HG02943 (cell line): ENCODE measurements around the gene DIO3.

Source experiments
- ATAC-seq: cut with Tn5 transposase; IDR thresholded peaks from one replicate; pipeline ENCODE4 v1.9.1; 2021; ENCODE audit warnings: mild to moderate bottlenecking, low read depth, moderate library complexity; ENCODE audit not compliant: unreplicated experiment

The DIO3 gene

DNA sequence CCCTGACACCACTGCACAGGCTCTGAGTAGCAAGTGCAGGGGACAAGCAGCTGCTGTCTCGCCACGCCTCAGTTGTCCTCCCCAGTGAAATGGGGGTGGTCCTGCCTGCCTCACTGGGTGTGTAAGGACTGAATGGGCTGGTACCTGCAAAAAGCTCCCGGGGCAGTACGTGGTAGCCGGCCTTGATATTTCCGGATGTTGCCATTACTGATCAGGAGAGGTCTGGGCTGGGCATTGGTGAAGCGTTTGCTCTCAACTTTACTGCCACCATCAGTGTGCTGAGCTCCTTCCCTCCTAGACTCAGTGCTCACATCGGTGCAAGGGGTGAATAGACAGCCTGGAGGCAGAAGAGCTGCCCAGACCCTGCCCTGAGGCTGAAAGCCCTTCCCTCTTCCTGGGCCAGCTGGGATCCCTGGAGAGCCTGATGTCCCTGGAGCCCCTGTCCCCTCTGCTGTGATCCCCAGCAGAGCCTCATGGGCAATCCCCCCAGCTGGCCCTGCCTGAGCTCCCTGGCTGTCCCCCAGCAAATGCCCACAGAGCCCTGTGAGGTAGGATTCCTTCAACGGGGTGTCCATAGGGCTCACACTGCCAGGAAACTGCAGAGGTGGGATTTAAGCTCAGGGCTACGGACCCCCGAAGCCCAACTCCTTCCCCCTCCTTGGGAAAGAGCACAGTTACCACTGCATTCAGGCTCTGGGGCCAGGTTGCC is 18.2 kb downstream of the DIO3 start:
- no peak for ATAC-seq

DNA sequence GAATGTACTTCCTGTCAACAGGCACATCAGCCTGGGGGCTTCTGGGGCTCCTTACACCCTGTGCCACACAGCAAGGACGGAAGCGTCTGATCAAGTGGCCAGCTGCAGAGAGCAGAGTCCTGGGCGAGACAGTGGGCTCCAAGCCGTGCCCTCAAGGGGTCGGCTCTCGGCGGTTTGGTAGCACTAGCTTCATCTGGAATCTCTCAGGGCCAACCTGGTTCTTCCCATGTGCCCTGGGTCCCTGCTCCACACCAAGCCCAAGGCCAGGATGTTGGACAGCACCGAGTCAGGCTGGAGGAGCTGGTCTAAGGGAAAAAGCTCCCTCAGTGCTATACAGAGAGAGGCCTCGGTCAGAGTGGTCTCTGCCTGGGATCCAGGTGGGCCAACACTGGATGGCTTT is 20.5 kb downstream of the DIO3 start:
- ATAC-seq, result no peak

DNA sequence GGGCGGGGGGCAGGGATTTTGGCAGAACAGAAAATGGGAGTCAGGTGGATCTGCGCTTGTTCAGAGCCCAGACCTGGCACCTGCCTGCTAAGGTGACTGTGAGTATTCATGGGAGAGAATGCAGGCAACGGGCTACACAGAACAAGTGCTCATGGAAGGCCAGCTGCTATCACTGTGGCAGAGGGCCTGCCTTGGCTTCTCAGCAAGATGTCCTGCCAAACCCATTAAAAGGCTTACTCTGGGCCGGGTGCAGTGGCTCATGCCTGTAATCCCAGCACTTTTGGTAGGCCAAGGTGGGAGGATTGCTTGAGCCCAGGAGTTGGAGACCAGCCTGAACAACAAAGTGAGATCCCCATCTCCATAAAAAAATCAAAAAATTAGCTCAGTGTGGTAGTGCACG is 21.0 kb downstream of the DIO3 start:
- ATAC-seq, result no peak

DNA sequence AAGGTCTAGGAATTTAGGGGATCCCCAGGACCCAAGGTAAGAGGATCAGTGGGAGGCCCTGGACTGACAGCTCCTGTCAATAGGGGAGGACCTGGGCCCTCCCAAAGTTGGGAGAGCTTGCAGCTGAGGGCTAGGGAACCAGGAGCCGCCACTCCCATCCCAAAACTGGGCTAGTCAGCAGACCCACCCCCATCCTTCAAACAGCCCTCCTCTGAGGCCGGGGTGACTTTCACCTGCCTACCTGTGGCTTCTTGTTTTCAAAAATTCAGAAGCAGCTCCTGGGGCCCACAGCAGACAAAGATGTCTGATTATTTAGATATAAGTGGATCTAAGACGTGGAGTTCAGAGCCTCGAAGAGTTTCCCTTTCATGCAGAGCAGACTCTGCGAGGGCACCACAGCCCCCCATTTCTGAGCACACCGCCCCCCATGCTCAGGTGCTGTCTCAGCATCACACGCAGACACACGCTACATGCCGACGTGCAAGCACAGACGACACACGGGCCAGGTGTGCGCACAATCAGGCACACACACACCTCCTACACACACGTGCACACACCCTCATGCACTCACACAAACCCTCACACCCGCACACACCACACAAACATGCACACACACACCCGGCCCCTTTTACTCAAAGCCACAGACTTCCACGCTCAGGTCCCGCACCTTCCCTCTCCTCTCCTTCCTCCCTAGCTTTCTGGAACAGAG is 21.9 kb downstream of the DIO3 start:
- ATAC-seq, result no peak

DNA sequence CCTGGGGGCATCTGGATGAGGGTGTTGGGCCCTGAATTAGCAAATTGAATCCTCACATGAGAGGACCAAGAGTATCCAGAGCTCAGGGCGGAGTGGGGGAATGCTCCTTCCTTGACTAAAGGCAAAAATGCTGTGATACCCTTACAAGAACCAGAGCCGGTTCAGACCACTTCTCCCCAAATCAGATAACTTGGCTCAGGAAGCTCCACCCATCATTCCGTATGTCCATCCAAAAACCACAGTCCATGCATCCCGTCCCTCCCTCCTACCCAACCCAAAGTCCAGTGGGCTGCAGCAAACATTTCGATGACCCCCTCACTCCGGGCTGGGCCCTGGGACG is 22.4 kb downstream of the DIO3 start:
- no peak for ATAC-seq

DNA sequence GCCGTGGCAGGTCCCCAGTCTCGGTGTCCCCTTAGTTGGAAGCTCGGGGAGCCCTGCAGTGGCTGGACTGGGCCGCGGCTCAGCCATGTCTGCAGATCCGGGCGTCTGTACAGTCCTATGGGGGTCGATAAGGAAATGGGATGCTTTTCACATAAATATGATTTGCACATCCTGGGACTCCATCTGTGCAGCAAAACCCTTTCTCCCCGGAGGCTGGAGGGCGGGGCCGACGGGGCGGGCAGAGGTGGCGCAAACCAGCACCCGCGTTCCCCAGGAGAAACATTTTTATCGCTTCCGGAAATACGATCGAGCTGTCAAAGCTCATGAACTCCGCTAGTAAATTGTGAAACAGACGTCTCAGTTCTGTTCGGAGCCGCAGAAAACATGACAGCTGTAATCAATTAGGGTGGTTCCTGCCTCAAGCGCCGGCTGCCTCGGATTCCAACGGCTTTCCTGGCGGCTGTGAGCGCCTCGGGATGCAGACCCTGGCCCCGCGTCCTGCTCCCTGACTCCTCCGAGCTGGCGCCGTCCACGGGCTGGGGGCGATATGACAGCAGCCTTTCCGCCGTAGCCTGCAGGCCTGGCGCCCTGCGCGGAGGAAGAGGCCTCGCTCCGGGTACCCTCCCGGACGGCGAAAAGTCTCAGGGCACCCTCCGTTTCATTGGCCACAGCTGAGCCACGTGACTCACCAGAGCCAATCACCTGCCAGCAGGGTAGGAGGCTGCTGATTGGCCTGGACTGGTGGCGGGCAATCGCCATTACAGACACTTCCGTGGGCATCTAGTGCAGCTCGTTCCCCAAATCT is 23.0 kb downstream of the DIO3 start:
- ATAC-seq, result no peak

DNA sequence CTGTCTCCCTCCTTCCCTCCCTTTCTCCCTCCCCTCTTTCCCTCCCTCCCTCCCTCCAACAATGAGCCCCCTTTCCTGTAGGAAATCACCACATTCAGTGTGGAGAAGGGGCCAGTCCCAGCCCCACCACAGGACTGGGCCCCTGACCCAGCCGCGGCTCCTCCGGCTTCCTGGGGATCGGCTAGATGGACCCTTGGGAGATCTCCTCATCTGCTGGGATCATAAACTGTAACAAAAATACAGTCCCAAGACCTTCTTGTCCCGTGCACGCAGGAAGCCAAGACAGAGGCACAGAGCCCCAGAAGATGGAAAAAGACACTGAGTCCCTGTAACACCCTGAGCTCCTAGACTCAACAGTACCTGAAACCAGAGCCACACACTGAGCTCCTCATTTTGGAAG is 23.9 kb downstream of the DIO3 start:
- no peak for ATAC-seq

DNA sequence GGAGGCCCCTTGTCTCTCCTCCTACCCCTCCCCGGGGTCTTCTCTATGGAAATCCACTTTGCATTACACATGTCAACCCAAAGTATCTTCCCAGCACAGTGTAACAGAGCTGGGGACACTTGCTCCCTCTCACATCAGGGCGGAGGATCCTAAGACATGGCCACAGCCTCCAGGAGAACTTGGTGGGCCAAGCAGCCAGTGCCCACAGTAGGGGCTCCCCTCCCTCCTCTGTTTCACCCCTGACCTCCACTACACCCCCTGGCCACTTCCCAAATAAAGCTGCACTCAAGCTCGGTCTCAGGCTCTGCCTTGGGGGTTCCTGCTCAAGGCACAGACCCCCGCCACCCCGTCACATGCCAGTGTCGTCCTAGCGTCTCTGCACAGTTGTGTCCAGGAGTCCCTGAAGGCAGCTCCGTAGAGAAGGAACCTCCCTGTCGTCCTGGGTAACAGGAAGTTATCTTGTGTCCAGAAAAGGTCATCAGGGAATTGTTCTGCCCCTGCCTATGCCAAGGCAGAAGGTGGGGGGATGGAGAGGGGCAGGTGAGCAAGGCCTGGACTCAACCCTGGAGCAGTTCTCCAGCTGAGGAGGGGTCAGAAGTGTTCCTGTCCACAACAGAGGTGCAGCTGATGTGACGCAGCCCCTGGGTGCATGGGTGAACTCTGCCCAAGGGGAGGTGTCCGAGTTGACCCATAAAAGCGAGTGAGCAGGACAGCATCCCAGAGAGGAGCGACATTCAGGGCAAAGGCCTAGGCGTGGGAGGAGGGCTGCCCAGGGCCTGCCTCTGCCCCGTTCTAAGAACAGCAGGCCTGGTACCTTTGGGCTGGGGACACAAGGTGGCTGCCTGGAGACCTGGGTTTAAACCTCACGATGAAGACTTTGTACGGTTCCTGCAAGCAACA is 25.5 kb downstream of the DIO3 start:
- ATAC-seq, result no peak

DNA sequence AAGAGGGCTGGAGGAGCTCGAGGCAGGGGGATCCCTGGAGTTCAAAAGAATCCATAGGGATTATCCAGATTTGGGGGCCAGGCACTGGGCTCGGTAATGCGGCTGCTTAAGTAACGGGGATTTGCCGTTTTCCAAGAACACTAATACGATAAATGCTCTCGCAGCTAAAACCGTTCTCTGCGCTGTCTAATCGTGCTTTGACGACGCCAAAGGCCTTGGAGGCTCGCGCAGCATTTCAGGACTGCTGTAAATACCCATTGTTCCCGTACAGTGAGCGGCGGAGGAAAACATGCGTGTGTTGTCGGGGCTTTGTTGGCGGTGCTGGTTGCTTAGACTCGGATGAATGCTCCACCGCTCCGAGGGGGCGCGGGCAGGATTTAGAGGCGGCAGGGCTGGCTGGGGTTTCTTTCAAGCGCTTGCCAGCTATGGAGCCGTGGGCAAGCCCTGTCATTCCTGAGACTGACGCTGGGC is 26.2 kb downstream of the DIO3 start:
- ATAC-seq, result no peak

DNA sequence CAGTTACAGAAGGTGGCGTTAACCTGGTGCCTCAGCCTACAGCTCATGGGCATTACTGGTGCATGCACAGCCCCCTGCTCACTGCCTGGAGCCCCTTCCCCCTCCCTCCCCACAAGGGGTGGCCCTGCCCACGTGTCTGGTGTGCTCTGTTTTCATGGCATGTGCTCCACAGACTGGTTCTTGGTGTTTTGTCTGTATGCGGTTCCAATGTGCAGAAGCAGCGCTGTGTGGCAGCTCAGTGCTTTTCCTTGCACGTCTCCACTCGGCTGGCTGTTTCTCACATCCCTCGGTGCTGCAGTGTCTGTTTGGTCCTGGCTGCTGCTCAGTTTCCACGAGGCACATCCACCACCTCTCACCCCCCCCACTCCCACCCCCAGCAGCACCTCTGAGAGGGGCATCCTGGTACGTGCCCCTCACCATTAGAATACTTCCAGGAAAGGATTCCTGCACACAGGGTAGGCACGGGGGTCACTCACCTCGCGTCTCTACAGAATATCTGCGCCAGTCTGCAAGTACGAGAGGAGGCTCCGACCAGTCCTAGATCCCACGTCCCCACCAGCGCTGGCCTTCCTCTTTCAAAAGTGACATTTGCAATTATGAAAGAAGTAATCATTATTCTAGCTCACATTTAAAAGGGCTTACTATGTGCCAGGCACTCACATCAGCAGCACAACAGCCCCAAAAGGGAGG is 27.1 kb downstream of the DIO3 start:
- ATAC-seq, result no peak

DNA sequence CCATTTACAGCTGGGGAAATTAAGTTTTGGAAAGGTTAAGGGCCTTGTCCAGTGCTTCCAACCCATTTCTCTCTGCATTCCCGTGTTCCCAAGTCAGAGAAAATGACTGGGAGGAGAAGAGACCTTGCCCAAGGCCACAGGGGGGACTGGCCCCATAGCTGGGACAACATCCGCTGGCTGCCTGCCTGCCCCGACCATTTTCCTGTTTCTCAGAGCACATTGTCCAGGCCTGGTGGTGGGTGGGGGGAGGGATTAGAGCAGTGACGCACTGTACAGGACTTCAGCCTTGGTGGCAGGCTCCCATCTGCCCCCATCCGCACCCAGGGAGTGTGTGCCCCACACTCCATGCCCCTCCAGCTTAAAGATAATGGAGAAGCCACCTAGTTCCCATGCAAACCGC is 27.7 kb downstream of the DIO3 start:
- no peak for ATAC-seq

DNA sequence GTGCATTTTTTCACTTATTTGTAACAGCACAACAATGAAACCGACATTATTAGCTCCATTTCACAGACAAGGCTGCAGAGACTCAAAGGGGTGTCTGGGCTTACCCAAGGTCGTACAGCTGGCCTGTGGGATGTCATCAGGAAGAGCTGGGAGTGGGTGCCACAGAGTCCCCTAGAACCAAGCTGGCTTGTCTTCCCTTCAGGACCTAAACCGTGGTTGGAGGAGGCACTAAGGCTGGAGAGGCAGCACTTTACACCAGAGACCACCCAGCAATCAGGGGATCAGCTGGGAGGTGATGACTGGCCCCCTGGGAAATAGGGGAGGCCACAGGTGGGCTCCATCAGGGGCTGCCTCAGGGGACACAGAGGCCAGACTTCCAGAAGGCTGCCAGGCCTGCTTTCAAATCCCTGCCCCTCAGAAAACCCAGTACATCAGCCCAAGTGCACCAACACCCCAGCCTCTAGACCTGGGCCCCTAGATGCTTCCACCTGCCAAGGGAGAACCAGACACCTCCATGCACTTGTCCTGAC is 28.3 kb downstream of the DIO3 start:
- ATAC-seq, result no peak

DNA sequence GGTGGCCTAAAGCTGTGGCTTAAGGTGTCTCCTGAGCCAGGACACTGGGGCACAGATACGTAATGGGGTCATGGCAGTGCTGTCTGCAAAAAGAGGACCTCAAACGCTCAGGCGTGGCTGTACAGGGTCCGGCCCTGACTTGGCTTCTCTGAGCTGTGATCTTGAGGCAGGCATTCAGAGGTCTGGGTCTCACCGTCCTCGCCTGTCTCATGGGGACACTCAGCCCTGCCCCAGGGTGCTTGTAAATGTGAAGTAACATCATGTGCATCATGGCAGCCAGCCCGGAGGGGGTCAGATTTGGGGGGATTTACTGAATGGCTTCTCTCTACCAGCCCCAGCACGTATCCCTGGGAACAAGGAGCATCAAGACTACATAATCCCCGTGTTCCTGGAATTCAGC is 28.8 kb downstream of the DIO3 start:
- ATAC-seq, result no peak

DNA sequence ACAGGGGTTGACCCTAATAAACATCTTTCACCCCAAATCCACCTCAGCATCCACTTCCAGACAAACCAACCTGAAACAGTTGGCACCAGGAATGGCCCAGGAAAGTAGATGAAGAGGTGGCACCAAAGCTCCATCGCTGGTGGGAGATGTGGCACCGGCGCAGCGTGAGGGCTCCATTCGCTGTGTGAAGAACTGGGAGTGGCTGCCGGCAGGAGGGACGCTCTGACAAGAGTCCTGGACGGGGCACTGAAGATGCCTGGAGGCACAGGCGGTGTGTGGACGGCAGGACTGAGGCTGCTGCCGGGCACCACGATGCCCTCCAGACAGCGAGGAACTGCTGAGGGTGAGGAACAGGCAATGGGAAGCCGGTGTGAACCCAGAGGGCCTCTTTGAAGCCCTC is 29.3 kb downstream of the DIO3 start:
- no peak for ATAC-seq

DNA sequence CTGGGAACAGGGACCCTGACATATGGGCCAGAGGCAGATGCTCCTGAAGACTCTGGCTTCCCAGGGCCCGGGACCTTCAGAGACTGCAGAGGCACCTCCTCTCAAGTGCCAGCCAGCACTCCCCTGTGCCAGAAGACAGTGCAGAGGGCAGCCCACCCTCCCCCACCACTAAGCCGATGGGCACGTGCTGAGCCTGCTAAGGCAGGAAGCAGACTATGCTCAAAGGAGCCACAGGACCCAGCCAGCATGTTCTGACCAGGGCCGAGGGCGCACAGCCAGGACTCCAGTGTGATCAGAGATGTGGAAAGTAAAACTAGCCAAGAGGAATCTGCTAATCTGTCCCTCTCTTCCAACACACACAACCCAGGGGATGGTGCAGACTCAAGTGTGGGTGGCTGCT is 29.8 kb downstream of the DIO3 start:
- no peak for ATAC-seq

DNA sequence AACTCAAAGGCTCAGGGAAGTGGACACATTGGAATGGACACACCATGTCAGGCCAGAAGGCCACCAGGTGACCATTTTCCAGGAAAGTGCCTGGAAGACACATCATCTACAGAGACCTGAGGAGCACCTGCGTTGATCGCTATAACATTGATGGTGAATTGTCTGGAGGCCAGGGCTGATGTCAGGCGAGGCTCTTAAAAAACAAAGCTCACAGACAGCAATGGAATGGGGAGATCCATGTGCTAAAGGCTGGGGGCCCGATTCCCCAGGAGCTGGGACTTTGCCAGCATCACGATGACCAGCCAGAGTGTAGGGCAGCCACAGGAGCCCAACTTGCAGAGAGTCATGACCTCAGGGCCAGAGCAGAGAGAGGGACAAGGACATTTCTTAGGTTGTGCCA is 30.3 kb downstream of the DIO3 start:
- no peak for ATAC-seq

DNA sequence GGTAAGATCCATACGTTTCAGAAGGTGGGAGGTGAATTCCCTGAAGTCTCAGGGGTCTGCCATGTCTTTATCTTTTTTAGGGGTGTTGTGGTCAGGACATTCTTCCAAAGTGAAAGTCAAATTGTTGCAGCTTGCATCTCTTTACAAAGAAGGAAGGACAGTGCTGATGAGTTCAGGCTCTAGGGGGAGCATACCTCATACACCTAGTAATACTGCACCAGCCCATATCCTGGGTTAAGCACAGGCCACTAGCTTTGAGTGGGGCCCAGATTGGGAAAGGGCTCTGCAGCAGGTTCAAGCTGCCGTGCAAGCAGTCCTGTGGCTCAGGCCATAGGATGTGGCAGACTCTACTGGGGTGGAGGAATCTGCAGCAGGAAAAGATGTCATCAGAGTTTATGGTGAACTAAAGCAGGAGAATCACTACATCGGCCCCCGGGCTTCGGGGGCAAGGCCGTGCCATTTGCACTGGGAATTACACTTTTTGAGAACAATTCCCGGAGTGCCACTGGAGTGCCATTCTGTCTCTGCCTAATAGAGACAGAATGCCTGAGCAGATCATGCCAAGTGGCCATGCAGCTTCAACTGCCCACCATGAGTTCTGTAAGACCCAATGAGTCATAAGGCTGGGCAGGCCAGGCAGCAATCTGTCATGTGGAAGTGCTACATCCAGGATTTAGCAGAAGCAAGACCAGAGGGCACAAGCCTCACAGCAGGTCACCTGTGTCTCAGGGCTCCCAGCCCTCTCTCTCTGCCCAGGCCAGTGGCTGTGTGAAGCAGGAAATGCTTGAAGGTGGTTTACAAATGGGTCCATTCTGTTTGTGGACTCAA is 32.3 kb downstream of the DIO3 start:
- ATAC-seq, result no peak

DNA sequence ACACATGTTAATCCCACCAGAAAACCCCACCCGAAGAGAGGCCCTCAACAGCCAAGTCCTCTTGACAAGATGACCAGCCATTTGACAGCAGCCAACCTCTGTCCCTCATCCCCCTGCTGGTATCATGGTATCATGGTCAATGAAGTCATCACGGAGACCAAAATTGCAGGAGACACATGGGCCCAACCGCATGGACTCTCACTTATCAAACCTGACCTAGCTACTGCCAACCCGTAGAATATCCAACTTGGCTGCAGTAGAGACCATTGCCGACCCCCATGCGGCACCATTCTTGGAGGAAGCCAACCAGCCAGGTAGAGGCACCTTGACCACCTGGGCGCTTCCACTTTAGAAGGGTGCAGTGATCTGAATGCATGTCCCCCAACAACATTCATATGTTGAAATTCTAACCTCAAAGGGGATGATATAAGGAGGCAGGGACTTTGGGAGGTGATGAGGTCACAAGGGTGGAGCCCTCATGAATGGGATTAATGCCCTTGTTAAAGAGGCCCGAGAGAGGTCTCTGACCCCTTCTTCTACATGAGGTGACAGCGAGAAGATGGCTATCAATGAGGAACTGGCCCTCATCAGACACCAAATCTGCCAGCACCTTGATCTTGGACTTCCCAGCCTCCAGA is 33.3 kb downstream of the DIO3 start:
- no peak for ATAC-seq
